Neural progenitor cell (in vitro differentiated cells): ENCODE results near the gene PLXNB2. TPM values are rescaled to one million over a fixed set of nuclear protein-coding genes. Genes with fewer than 3 reads are reported as not detected.

Experiments used
- DNase-seq: peaks from one replicate; pipeline ENCODE4 v3.0.0-alpha.2; 2016; ENCODE audit warnings: low spot score
- H2AFZ ChIP-seq: fragments of 200-600 bp; sonication (generic); replicated peaks from 2 replicates; pipeline ENCODE4 v1.6.1; 2016; ENCODE audit warnings: antibody characterized with exemption
- H3F3A ChIP-seq: fragments of 200-600 bp; sonication (generic); 2 replicates; pipeline ENCODE4 v1.6.1; 2016; ENCODE audit warnings: antibody characterized with exemption, low read depth
- H3K27ac ChIP-seq: fragments of 200-600 bp; sonication (generic); 2 replicates; pipeline ENCODE4 v1.5.1; 2016; ENCODE audit warnings: mild to moderate bottlenecking
- H3K27me3 ChIP-seq: fragments of 200-600 bp; sonication (generic); 2 replicates; pipeline ENCODE4 v1.6.1; 2016; ENCODE audit warnings: mild to moderate bottlenecking, moderate library complexity
- H3K36me3 ChIP-seq: fragments of 200-600 bp; sonication (generic); 2 replicates; pipeline ENCODE4 v1.5.1; 2016
- H3K4me1 ChIP-seq: fragments of 200-600 bp; sonication (generic); 2 replicates; pipeline ENCODE4 v1.6.1; 2016; ENCODE audit warnings: mixed run types
- H3K4me2 ChIP-seq: fragments of 200-600 bp; sonication (generic); 2 replicates; pipeline ENCODE4 v1.6.1; 2016
- H3K4me3 ChIP-seq: fragments of 200-600 bp; sonication (generic); 2 replicates; pipeline ENCODE4 v1.5.1; 2016
- H3K79me2 ChIP-seq: fragments of 200-600 bp; sonication (generic); 2 replicates; pipeline ENCODE4 v1.6.1; 2016; ENCODE audit warnings: low read depth
- H3K9ac ChIP-seq: fragments of 200-600 bp; sonication (generic); 2 replicates; pipeline ENCODE4 v1.6.1; 2016
- H3K9me3 ChIP-seq: fragments of 200-600 bp; sonication (generic); 2 replicates; pipeline ENCODE4 v1.5.1; 2016; ENCODE audit warnings: low read depth
- H4K20me1 ChIP-seq: fragments of 200-600 bp; sonication (generic); 2 replicates; pipeline ENCODE4 v1.6.1; 2016; ENCODE audit warnings: low read depth
- H3K27ac Mint-ChIP-seq: 3 replicates; pipeline ENCODE4 v1.8.0; 2021; ENCODE audit warnings: mixed read lengths
- H3K27me3 Mint-ChIP-seq: 2 replicates; pipeline ENCODE4 v1.8.0; 2022; ENCODE audit warnings: low read depth, mild to moderate bottlenecking, inconsistent platforms, moderate library complexity, mixed read lengths; ENCODE audit not compliant: insufficient read depth
- H3K36me3 Mint-ChIP-seq: 3 replicates; pipeline ENCODE4 v1.8.0; 2021; ENCODE audit warnings: mixed read lengths
- H3K4me1 Mint-ChIP-seq: 3 replicates; pipeline ENCODE4 v1.8.0; 2021; ENCODE audit warnings: mixed read lengths
- H3K4me3 Mint-ChIP-seq: 3 replicates; pipeline ENCODE4 v1.8.0; 2021; ENCODE audit warnings: mild to moderate bottlenecking, moderate library complexity, mixed read lengths
- H3K9me3 Mint-ChIP-seq: 3 replicates; pipeline ENCODE4 v1.8.0; 2020; ENCODE audit warnings: mixed read lengths
- CTCF ChIP-seq: fragments of 200-600 bp; sonication (generic); IDR thresholded peaks from 2 replicates; pipeline ENCODE4 v1.5.1; 2017; ENCODE audit warnings: antibody characterized with exemption, mild to moderate bottlenecking
- EZH2 ChIP-seq: fragments of 200-600 bp; sonication (generic); IDR thresholded peaks from 2 replicates; pipeline ENCODE4 v1.6.1; 2017; ENCODE audit warnings: antibody characterized with exemption, mild to moderate bottlenecking, moderate library complexity
- EZH2phosphoT487 ChIP-seq: fragments of 200-600 bp; sonication (generic); IDR thresholded peaks from 2 replicates; pipeline ENCODE4 v1.6.1; 2017; ENCODE audit warnings: antibody characterized with exemption
- total RNA-seq: library from RNA; depleted of rRNA; stranded (reverse); fragments of >200 nt; gene quantifications from 2 replicates; pipeline ENCODE4 v1.2.3, GENCODE V29; 2015; ENCODE audit warnings: low replicate concordance

Gene PLXNB2
- total RNA-seq, 1 donor from 2014 or later = 32.4 TPM

GRCh38 chr22:50286275-50286674 is 21.2 kb downstream of the PLXNB2 start:
- Histone ChIP-seq H3K4me2 (no peak overlapping the region), H4K20me1 (peaks cover 34% of the 10 kb centered on the region), H3K4me3 (no peak overlapping the region), H3K79me2 (peaks cover 6% of the 10 kb centered on the region), H3K4me1 (no peaks in the 10 kb centered on the region), H3K27me3 (no peaks in the 10 kb centered on the region), H3F3A (no peaks in the 10 kb centered on the region), H2AFZ (no peak overlapping the region), H3K9ac (no peak overlapping the region), H3K27ac (no peak overlapping the region), H3K36me3 (no peaks in the 10 kb centered on the region), H3K9me3 (no peaks in the 10 kb centered on the region)
- no peak overlapping the region for H3K4me3 Mint-ChIP-seq
- H3K27ac Mint-ChIP-seq = no peak overlapping the region
- H3K36me3 Mint-ChIP-seq = peaks cover 3% of the 10 kb centered on the region
- no peaks in the 10 kb centered on the region for H3K9me3 Mint-ChIP-seq
- H3K4me1 Mint-ChIP-seq = no peaks in the 10 kb centered on the region
- H3K27me3 Mint-ChIP-seq = no peaks in the 10 kb centered on the region
- DNase-seq = no peak
- no peak for TF ChIP-seq EZH2
- TF ChIP-seq EZH2phosphoT487 = no peak
- TF ChIP-seq CTCF = no peak

DNA sequence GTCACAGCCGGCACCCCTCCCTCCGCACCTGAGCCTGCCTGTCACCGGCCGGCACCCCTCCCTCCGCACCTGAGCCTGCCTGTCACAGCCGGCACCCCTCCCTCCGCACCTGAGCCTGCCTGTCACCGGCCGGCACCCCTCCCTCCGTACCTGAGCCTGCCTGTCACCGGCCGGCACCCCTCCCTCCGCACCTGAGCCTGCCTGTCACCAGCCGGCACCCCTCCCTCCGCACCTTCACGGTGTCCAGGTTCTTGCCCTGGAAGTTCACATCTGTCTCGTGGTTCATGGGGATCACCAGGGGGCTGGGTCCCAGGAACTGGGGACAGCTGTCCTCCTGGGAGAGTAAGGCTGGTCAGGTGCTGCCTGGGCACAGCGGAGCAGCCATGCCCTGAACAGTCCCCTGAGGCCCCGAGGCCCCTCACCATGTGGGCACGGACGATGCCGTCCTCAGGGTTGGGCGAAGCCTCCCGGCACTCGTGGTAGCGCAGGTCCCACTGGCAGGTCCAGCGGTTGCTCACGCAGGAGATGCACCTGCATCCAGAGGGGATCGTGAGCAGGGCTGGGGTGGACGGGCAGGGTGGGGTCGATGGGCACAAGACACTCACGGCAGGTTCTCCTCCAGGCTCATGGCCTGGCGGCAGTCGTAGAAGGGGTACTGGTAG is 21.7 kb downstream of the PLXNB2 start:
- H3K9ac ChIP-seq = no peak overlapping the region
- no peak overlapping the region for H3K27ac Mint-ChIP-seq
- no peaks in the 10 kb centered on the region for H3K27me3 Mint-ChIP-seq
- peaks cover 28% of the 10 kb centered on the region for H4K20me1 ChIP-seq
- H3K4me3 Mint-ChIP-seq = no peak overlapping the region
- H3K27ac ChIP-seq = no peak overlapping the region
- H3K36me3 ChIP-seq = no peaks in the 10 kb centered on the region
- no peaks in the 10 kb centered on the region for H3K9me3 ChIP-seq
- no peaks in the 10 kb centered on the region for H3K9me3 Mint-ChIP-seq
- no peak overlapping the region for H3K4me2 ChIP-seq
- no peak for DNase-seq
- no peaks in the 10 kb centered on the region for H3K4me1 Mint-ChIP-seq
- peaks cover under 1% of the 10 kb centered on the region for H3K79me2 ChIP-seq
- H3K36me3 Mint-ChIP-seq = peaks cover 3% of the 10 kb centered on the region
- no peak overlapping the region for H2AFZ ChIP-seq
- H3F3A ChIP-seq = no peaks in the 10 kb centered on the region
- no peaks in the 10 kb centered on the region for H3K4me1 ChIP-seq
- no peak overlapping the region for H3K4me3 ChIP-seq
- TF ChIP-seq EZH2 (no peak), EZH2phosphoT487 (no peak), CTCF (no peak)
- H3K27me3 ChIP-seq = no peaks in the 10 kb centered on the region

GRCh38 chr22:50284479-50284878 is 23.0 kb downstream of the PLXNB2 start:
- Histone ChIP-seq H3K4me1 (no peaks in the 10 kb centered on the region), H2AFZ (no peak overlapping the region), H3K4me2 (no peak overlapping the region), H3K79me2 (no peaks in the 10 kb centered on the region), H3F3A (no peaks in the 10 kb centered on the region), H3K36me3 (no peaks in the 10 kb centered on the region), H4K20me1 (peaks cover 19% of the 10 kb centered on the region), H3K9me3 (no peaks in the 10 kb centered on the region), H3K9ac (no peak overlapping the region), H3K27me3 (no peaks in the 10 kb centered on the region), H3K4me3 (no peak overlapping the region), H3K27ac (no peak overlapping the region)
- Mint-ChIP-seq H3K27me3 (no peaks in the 10 kb centered on the region), H3K9me3 (no peaks in the 10 kb centered on the region), H3K4me1 (no peaks in the 10 kb centered on the region), H3K27ac (no peak overlapping the region), H3K4me3 (no peak overlapping the region), H3K36me3 (peaks cover 5% of the 10 kb centered on the region)
- no peak for TF ChIP-seq CTCF
- TF ChIP-seq EZH2phosphoT487 = no peak
- TF ChIP-seq EZH2 = no peak
- DNase-seq = no peak
